ENCODE results near the gene RRM2.
"Not testable (repeated sequence)": the region's sequence is repeated elsewhere in the genome, so short reads cannot be mapped to it uniquely, and the experiment has no call there.

The RRM2 gene

GRCh38 chr2:10094271-10094814, 28.2 kb upstream of the RRM2 start:
- TF ChIP-seq CTCF (IDR thresholded peaks at IDR 0.05; ENCODE audit: extremely low read depth, missing control alignments): no peak
- DNase-seq (ENCODE audit: low spot score): no peak

GRCh38 chr2:10095175-10095574, 27.4 kb upstream of the RRM2 start:
- no peak for TF ChIP-seq CTCF (IDR thresholded peaks at IDR 0.05; ENCODE audit: extremely low read depth, missing control alignments)
- DNase-seq (ENCODE audit: low spot score): no peak

- DNase-seq (ENCODE audit: low spot score): no peak
- TF ChIP-seq CTCF (IDR thresholded peaks at IDR 0.05; ENCODE audit: extremely low read depth, missing control alignments): no peak
These were observed 25.9 kb upstream of the RRM2 start for GRCh38 chr2:10096641-10097040.

GRCh38 chr2:10097352-10098148, 25.0 kb upstream of the RRM2 start:
- TF ChIP-seq CTCF (IDR thresholded peaks at IDR 0.05; ENCODE audit: extremely low read depth, missing control alignments): peak; percentile 92
- DNase-seq (ENCODE audit: low spot score): peak; percentile 71

- no peak for TF ChIP-seq CTCF (IDR thresholded peaks at IDR 0.05; ENCODE audit: extremely low read depth, missing control alignments)
- DNase-seq (ENCODE audit: low spot score): no peak
These were observed 21.0 kb upstream of the RRM2 start for GRCh38 chr2:10101491-10101890.

GRCh38 chr2:10103179-10103578, 19.4 kb upstream of the RRM2 start:
- DNase-seq (ENCODE audit: low spot score): no peak
- no peak for TF ChIP-seq CTCF (IDR thresholded peaks at IDR 0.05; ENCODE audit: extremely low read depth, missing control alignments)

GRCh38 chr2:10104906-10105305, 17.6 kb upstream of the RRM2 start:
- not testable (repeated sequence) for DNase-seq (ENCODE audit: low spot score)

- DNase-seq (ENCODE audit: low spot score): no peak
- no peak for TF ChIP-seq CTCF (IDR thresholded peaks at IDR 0.05; ENCODE audit: extremely low read depth, missing control alignments)
These were observed 13.2 kb upstream of the RRM2 start for GRCh38 chr2:10109311-10109710.
